ENCODE data around the gene CASP7.

- TF ChIP-seq CTCF (IDR thresholded peaks at IDR 0.05) (no peak), POLR2A (IDR thresholded peaks at IDR 0.05) (no peak), POLR2AphosphoS5 (IDR thresholded peaks at IDR 0.05; ENCODE audit: insufficient read depth in 1 of 2, low read depth in 1 of 2) (no peak)
Measured at GRCh38 chr10:113764582-113764981, 84.9 kb downstream of the CASP7 start.
